Heart right ventricle (tissue), 16 donors: ENCODE results near the gene GSTT4. TPM values are rescaled to one million over a fixed set of nuclear protein-coding genes. Genes with fewer than 3 reads are reported as not detected.

Experiments
- ATAC-seq, 8 donors: fragments of 200-7000 bp; cut with Tn5 transposase; one replicate each; pipeline ENCODE4 v1.9.1; 2020; ENCODE audit warnings: mild to moderate bottlenecking in 8 of 8, moderate library complexity in 8 of 8, moderate number of reproducible peaks in 1 of 8
- DNase-seq, 2 donors: peaks; one replicate each; pipeline ENCODE4 v3.0.0-alpha.2; 2020
- H3K27ac ChIP-seq, 10 donors: fragments of 200-600 bp; sonication (generic) in 2 of 10; one replicate each; pipeline versions ENCODE4 v1.5.0 to v1.8.0; 2020 to 2022; ENCODE audit warnings: mild to moderate bottlenecking in 3 of 10
- H3K27me3 ChIP-seq, 7 donors: fragments of 200-600 bp; one replicate each; pipeline ENCODE4 v1.8.0; 2021 to 2022; ENCODE audit warnings: mild to moderate bottlenecking in 2 of 7
- H3K36me3 ChIP-seq, 9 donors: fragments of 200-600 bp; sonication (generic) in 1 of 9; one replicate each; pipeline versions ENCODE4 v1.5.0 to v1.8.0; 2020 to 2022; ENCODE audit warnings: mild to moderate bottlenecking in 2 of 9
- H3K4me1 ChIP-seq, 9 donors: fragments of 200-600 bp; sonication (generic) in 1 of 9; one replicate each; pipeline versions ENCODE4 v1.5.0 to v1.8.0; 2020 to 2022; ENCODE audit warnings: mild to moderate bottlenecking in 4 of 9
- H3K4me3 ChIP-seq, 10 donors: fragments of 200-600 bp; sonication (generic) in 2 of 10; one replicate each; pipeline versions ENCODE4 v1.5.0 to v1.8.0; 2020 to 2022; ENCODE audit warnings: mild to moderate bottlenecking in 7 of 10, moderate library complexity in 2 of 10
- H3K9me3 ChIP-seq, 11 donors: fragments of 200-600 bp in 10 of 11; sonication (generic) in 2 of 11; one replicate each; pipeline versions ENCODE4 v1.5.0 to v1.8.0; 2013 to 2022; ENCODE audit warnings: mild to moderate bottlenecking in 2 of 11, control low read depth in 1 of 11, moderate library complexity in 1 of 11
- CTCF ChIP-seq, 9 donors: fragments of 200-600 bp; sonication (generic) in 2 of 9; IDR thresholded peaks; one replicate each; pipeline versions ENCODE4 v1.5.0 to v1.8.0; 2021 to 2022; ENCODE audit warnings: antibody characterized with exemption in 9 of 9, mild to moderate bottlenecking in 5 of 9, moderate library complexity in 1 of 9
- WGBS, 2 donors: extraction: QIAGEN DNeasy Blood & Tissue Kit; methylation state at CpG; one replicate each; pipeline ENCODE4 v1.1.7; 2013; ENCODE audit warnings: inconsistent platforms in 1 of 2; 5-methylcytosine and 5-hydroxymethylcytosine counted together
- intact Hi-C, 10 donors: fragments of 100-400 bp; cut with DNase I; formaldehyde crosslinking; loops; one replicate each; pipeline versions ENCODE4 v1.11.1 to v1.14.2; 2022
- polyA plus RNA-seq, 2 donors: library from polyadenylated mRNA; stranded (reverse); fragments of 200-250 nt; gene quantifications; one replicate each; pipeline ENCODE4 v1.2.3, GENCODE V29; 2013
- total RNA-seq, 10 donors: library from RNA; stranded (reverse); fragmentation: NEBNext Ultra II Directional in 3 of 10; extraction: Animal tissue kit (Norgen Biotek cat#: 25700) in 3 of 10; gene quantifications; one replicate each; pipeline versions ENCODE4 v1.2.1 to v1.2.4, GENCODE V29; 2021 to 2023
- donor health status: Arrhythmogenic right ventricular cardiomyopathy.
- donor health status: ischemic (EF 13 %, LVEDD 7.1; RV severe dilation, severe dysfunction).
- donor health status: healthy with polysubstance abuse.
- donor health status: DM: no; HTN: yes; CAD: no.
- donor health status: DM: no; HTN: no; CAD: no.
- donor health status: ischemic (EF 25% LVEDD 6.9; RV normal size, moderate dysfunction).
- donor health status: ischemic (EF 25% LVEDD 5.7; RV mildly dilated, moderate dysfunction).
- donor health status: healthy.
- donor health status: DM: yes; HTN: yes; CAD: no.
- donor health status: Ischemic cardiomyopathy.
- donor health status: ischemic (EF 35%, LVEDD 5.7; RV mildly dilated, moderate dysfunction).
- donor health status: nonischemic (EF 11% LVEDD 7.7; RV severe dilation, severe dysfunction).
- donor health status: DM: yes; HTN: yes; CAD: no.
- donor health status: PGD.
- donor health status: ischemic (EF 29% LVEDD 5.4; RV normal size, mild dysfunction).
- donor health status: nonischemic (EF 23%, LVEDD 6.1; RV moderate dilation, normal function).

GSTT4 gene
- total and polyA plus RNA-seq, 12 donors, result not detected

DNA sequence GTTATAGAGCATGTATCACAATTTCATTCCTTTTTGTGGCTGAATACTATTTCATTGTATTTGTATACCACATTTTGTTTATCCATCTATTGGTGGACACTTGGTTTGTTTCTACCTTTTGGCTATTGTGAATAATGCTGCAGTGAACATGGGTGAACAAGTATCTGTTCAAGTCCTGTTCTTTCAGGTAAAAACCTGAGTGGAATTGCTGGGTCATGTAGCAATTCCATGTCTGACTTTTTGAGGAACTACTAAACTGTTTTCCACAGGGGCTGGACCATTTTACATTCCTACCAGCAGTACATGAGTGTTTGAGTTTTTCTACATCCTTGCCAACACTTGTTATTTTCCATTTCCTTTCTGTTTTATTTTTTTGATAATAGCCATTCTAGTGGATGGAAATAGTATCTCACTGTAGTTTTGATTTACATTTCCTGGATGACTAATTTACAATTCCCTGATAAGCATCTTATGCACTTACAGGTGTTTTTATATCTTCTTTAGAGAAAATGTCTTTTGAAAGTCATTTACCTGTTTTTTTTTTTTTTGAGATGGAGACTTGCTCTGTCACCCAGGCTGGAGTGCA, 18.0 kb upstream of the GSTT4 start:
- no peaks in the 10 kb centered on the region for H3K27me3 ChIP-seq
- H3K36me3 ChIP-seq, result peaks cover 0 to 14% (median 0%) of the 10 kb centered on the region in 9 donors
- no peak for DNase-seq
- no peak overlapping the region for H3K27ac ChIP-seq
- no peak for TF ChIP-seq CTCF (IDR thresholded peaks at IDR 0.05)
- intact Hi-C loops, result no loop called here
- peaks cover 0 to 11% (median 0%) of the 10 kb centered on the region in 11 donors for H3K9me3 ChIP-seq
- no peak for ATAC-seq
- peaks cover 0 to 11% (median 7%) of the 10 kb centered on the region in 9 donors for H3K4me1 ChIP-seq
- H3K4me3 ChIP-seq, result no peak overlapping the region

DNA sequence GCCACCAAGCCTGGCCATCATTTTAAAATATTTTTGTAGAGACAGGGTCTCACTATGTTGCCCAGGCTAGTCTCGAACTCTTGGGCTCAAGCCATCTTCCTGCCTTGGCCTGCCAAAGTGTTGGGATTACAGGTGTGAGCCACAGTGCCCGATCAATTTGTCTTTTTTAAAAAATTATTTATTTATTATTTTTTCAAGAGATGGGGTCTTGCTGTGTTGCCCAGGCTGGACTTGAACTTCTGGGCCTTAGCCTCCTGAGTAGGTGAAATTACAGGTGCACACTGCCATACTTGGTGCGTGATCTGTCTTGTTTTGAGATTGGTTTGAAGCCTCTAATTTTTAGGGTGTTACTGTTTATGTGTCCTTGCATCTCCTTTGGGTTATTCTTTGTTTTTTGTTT, 16.1 kb upstream of the GSTT4 start:
- 98 to 99% methylated on average over 3 of the region's 3 CpGs for WGBS, 2 donors

GRCh38 chr22:24016156-24016555, 10.9 kb upstream of the GSTT4 start:
- intact Hi-C loops, result no loop called here
- Histone ChIP-seq H3K4me1 (peaks cover 0 to 18% (median 13%) of the 10 kb centered on the region in 9 donors), H3K4me3 (no peak overlapping the region), H3K9me3 (peaks cover 0 to 7% (median 0%) of the 10 kb centered on the region in 11 donors), H3K36me3 (peaks cover 0 to 16% (median 0%) of the 10 kb centered on the region in 9 donors), H3K27me3 (no peaks in the 10 kb centered on the region), H3K27ac (no peak overlapping the region)
- no peak for TF ChIP-seq CTCF (IDR thresholded peaks at IDR 0.05)
- DNase-seq, result no peak
- no peak for ATAC-seq
- WGBS, 2 donors, result 99 to 100% methylated on average over 1 of the region's 1 CpG

More for the DNA sequence above, 16.1 kb upstream of the GSTT4 start:
- H3K27ac ChIP-seq, result no peak overlapping the region
- H3K4me3 ChIP-seq, result no peak overlapping the region
- ATAC-seq (no peak), DNase-seq (no peak)
- no peak for TF ChIP-seq CTCF (IDR thresholded peaks at IDR 0.05)
- no peaks in the 10 kb centered on the region for H3K27me3 ChIP-seq
- peaks cover 0 to 12% (median 0%) of the 10 kb centered on the region in 11 donors for H3K9me3 ChIP-seq
- peaks cover 0 to 5% (median 0%) of the 10 kb centered on the region in 9 donors for H3K4me1 ChIP-seq
- peaks cover 0 to 22% (median 2%) of the 10 kb centered on the region in 9 donors for H3K36me3 ChIP-seq
- intact Hi-C loops, result no loop called here

- ATAC-seq, result peak in 1 of 8 donors; percentile 15
- no peak for DNase-seq
- intact Hi-C loops, result loop anchor here in 1 of 10 donors (5.0 kb wide), 1 partner anchor 166 kb away; no protein-coding TSS in a partner anchor
- H3K4me3 ChIP-seq, result peak overlapping the region; percentile 70 to 99 (median 90)
- peaks cover 0 to 5% (median 0%) of the 10 kb centered on the region in 9 donors for H3K36me3 ChIP-seq
- H3K27ac ChIP-seq, result peak overlapping the region; percentile 46 to 93 (median 82)
- TF ChIP-seq CTCF (IDR thresholded peaks at IDR 0.05), result no peak
- 1% methylated on average over 10 of the region's 10 CpGs for WGBS, 2 donors
- H3K27me3 ChIP-seq, result no peaks in the 10 kb centered on the region
- peaks cover 0 to 22% (median 15%) of the 10 kb centered on the region in 9 donors for H3K4me1 ChIP-seq
- peaks cover 0 to 7% (median 0%) of the 10 kb centered on the region in 11 donors for H3K9me3 ChIP-seq
Observed at GRCh38 chr22:24011735-24012068, 6.4 kb upstream of the GSTT4 start.
